Vagina (tissue), 2 donors: ENCODE results near the gene SULT2B1. TPM values are rescaled to one million over a fixed set of nuclear protein-coding genes. Genes with fewer than 3 reads are reported as not detected.

Experiments
- DNase-seq, 2 donors: peaks; one replicate each; pipeline ENCODE4 v3.0.0-alpha.2; 2017; ENCODE audit errors: extremely low spot score in 2 of 2
- H3K27ac ChIP-seq: fragments of 200-600 bp; sonication (generic); one replicate; pipeline ENCODE4 v1.5.1; 2019
- H3K27me3 ChIP-seq: fragments of 200-600 bp; sonication (generic); one replicate; pipeline ENCODE4 v1.5.1; 2019
- H3K36me3 ChIP-seq, 2 donors: fragments of 200-600 bp; sonication (generic); one replicate each; pipeline ENCODE4 v1.5.1; 2017 to 2019
- H3K4me1 ChIP-seq: fragments of 200-600 bp; sonication (generic); one replicate; pipeline ENCODE4 v1.5.1; 2019
- H3K4me3 ChIP-seq, 2 donors: fragments of 200-600 bp; sonication (generic); 1 replicate in 1 of 2; 2 replicates in 1 of 2; pipeline ENCODE4 v1.5.1; 2016 to 2019
- H3K9me3 ChIP-seq: fragments of 200-600 bp; sonication (generic); one replicate; pipeline ENCODE4 v1.5.1; 2019
- POLR2A ChIP-seq, 2 donors: fragments of 450-650 bp; IDR thresholded peaks; one replicate each; pipeline ENCODE4 v1.6.1; 2017; ENCODE audit warnings: antibody characterized with exemption in 2 of 2, mild to moderate bottlenecking in 2 of 2, moderate library complexity in 2 of 2
- POLR2AphosphoS5 ChIP-seq, 2 donors: sonication (generic); formaldehyde crosslinking; IDR thresholded peaks; one replicate each; pipeline ENCODE4 v1.9.0; 2017; ENCODE audit warnings: antibody characterized with exemption in 2 of 2, mild to moderate bottlenecking in 2 of 2, low read depth in 1 of 2; ENCODE audit not compliant: insufficient read depth in 1 of 2
- intact Hi-C: fragments of 100-400 bp; cut with DNase I; formaldehyde crosslinking; loops from one replicate; pipeline ENCODE4 v1.15.1; 2023
- total RNA-seq: library from RNA; depleted of rRNA; stranded (reverse); fragments of >200 nt; gene quantifications from one replicate; pipeline ENCODE4 v1.2.3, GENCODE V29; 2016
- TF ChIP-seq, protein P1 (sequence below), 3 experiments: fragments of 450-650 bp in 2 of 3; fragments of 200-600 bp in 1 of 3; sonication (generic) in 1 of 3; IDR thresholded peaks; one replicate each; pipeline ENCODE4 v1.5.1; 2017 to 2019; ENCODE audit warnings: antibody characterized with exemption in 3 of 3, mild to moderate bottlenecking in 2 of 3, moderate library complexity in 2 of 3

SULT2B1 gene
- total RNA-seq, 1 donor from 2014 or later = 43.0 TPM

DNA sequence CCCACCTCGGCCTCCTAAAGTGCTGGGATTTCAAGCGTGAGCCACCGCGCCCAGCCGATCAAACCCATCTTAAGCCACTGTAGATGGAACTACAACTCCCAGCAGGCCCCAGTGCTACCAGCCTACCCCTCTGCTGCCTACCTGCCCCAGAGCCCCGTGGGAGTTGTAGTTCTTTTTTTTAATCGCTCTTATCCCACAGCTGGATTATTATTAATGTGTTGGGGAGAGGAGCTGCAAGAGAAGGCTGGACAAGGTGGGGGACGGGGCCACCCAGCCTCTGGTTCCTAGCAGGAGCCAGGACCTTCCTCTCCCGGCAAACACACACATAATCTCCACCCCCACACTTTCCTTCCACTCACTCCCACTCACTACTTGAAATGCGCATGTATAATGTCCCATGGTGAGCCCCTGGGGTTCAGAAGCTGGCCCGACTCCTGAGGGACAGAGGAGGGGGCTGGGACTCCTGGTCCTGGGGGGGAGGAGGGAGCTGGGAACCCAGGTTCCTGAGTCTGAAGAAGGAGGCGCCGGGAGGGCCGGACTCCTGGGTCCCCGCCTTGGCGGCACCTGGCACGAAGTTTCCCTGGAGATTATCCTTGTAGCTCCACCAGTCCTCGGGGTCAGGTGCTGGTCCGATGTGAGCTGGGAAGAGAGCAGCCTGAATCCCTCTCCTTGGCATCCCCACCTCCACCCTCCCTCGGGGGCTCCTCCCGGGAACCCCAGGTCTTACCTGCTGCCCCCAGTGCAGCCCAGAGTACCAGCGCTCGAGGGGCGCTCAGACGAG is 93.1 kb downstream of the SULT2B1 start:
- Histone ChIP-seq H3K27ac (peak overlapping the region; percentile 96), H3K9me3 (no peaks in the 10 kb centered on the region), H3K4me1 (peaks cover 16% of the 10 kb centered on the region), H3K4me3 (peak overlapping the region; percentile 56 to 64), H3K36me3 (no peaks in the 10 kb centered on the region), H3K27me3 (no peaks in the 10 kb centered on the region)
- no peak for DNase-seq
- TF ChIP-seq POLR2A (IDR thresholded peaks at IDR 0.05) = peak in 1 of 2 donors; percentile 8
- TF ChIP-seq, protein P1, sequence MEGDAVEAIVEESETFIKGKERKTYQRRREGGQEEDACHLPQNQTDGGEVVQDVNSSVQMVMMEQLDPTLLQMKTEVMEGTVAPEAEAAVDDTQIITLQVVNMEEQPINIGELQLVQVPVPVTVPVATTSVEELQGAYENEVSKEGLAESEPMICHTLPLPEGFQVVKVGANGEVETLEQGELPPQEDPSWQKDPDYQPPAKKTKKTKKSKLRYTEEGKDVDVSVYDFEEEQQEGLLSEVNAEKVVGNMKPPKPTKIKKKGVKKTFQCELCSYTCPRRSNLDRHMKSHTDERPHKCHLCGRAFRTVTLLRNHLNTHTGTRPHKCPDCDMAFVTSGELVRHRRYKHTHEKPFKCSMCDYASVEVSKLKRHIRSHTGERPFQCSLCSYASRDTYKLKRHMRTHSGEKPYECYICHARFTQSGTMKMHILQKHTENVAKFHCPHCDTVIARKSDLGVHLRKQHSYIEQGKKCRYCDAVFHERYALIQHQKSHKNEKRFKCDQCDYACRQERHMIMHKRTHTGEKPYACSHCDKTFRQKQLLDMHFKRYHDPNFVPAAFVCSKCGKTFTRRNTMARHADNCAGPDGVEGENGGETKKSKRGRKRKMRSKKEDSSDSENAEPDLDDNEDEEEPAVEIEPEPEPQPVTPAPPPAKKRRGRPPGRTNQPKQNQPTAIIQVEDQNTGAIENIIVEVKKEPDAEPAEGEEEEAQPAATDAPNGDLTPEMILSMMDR (IDR thresholded peaks at IDR 0.05) = no peak
- TF ChIP-seq POLR2AphosphoS5 (IDR thresholded peaks at IDR 0.05; ENCODE audit: insufficient read depth in 1 of 2, low read depth in 1 of 2) = peak; percentile 57 to 92
- intact Hi-C loops = loop anchor here (5.0 kb wide), 2 partner anchors 62 to 137 kb away; no protein-coding TSS in a partner anchor

DNA sequence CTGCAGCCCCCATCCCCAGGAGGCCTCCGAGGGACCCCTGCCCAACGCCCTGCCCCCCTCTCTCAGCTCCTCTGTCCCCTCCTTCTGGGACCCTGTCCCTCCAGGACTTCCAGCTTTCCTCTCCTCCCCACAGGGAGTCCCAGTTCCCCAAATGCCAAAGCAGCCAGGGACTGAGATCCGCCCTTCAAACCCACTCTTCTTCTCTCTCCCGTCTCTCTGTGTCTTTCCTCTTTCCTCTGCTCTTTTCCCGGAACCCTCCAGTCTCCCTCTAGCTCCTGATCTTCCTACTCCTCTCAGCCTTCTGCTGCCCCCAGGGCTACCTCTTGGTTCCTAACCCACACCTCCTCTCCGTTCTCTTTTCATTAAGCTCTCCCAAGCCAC is 93.6 kb downstream of the SULT2B1 start:
- peak overlapping the region; percentile 56 to 64 for H3K4me3 ChIP-seq
- H3K27me3 ChIP-seq = no peaks in the 10 kb centered on the region
- TF ChIP-seq, protein P1 (IDR thresholded peaks at IDR 0.05) = no peak
- TF ChIP-seq POLR2AphosphoS5 (IDR thresholded peaks at IDR 0.05; ENCODE audit: insufficient read depth in 1 of 2, low read depth in 1 of 2) (no peak), POLR2A (IDR thresholded peaks at IDR 0.05) (no peak)
- peaks cover 16% of the 10 kb centered on the region for H3K4me1 ChIP-seq
- H3K27ac ChIP-seq = peak overlapping the region; percentile 96
- H3K9me3 ChIP-seq = no peaks in the 10 kb centered on the region
- H3K36me3 ChIP-seq = no peaks in the 10 kb centered on the region
- DNase-seq = no peak
- intact Hi-C loops = loop anchor here (5.0 kb wide), 2 partner anchors 62 to 137 kb away; no protein-coding TSS in a partner anchor

DNA sequence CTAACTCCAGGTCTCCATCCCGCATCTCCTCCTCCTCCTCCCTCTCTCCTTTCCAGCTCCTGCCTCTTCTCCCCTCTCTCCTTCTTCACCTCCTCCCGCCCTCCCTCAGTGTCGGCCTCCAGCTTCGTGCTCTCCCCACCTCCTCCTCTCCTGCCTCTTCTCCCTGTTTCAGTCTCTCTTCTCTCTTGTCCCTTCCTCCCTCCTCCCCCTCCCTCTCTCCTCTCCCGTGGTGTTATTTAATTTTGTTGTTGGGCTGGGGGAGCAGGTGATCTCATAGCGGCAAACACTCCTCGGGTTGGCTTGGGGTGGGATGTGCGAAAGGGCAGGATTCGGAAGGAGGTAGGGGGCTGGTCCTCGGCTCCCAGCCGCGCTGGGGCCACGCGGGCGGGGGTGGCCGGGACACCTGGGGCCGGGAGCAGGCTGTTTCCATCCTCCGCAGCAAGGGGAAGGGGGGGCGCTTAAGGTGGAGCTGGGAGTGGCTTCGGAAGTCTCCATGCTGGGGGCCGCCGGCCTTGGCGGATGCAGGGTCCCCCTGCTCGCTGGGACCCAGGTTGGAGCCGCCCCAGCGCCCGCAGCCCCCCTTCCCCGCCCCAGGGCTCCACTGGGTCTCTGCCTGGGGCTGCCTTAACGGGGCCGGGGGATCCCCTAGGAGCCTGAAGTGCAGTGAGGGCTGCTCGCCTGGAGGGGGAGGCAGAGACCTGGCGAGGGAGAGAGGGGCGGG is 94.2 kb downstream of the SULT2B1 start, which contains the start of gene CA11:
Gene CA11, minus strand, starts transcription at position 187 of the 721 bp plus-strand sequence. CDS start 555 bp downstream, outside the sequence.
- Histone ChIP-seq H3K36me3 (no peaks in the 10 kb centered on the region), H3K9me3 (no peaks in the 10 kb centered on the region), H3K4me1 (peaks cover 16% of the 10 kb centered on the region), H3K27me3 (no peaks in the 10 kb centered on the region), H3K27ac (peak within 1 kb of the TSS; percentile 96), H3K4me3 (peak within 1 kb of the TSS; percentile 56 to 64)
- TF ChIP-seq, protein P1 (IDR thresholded peaks at IDR 0.05) = peak; percentile 77 to 86 (median 82)
- TF ChIP-seq POLR2AphosphoS5 (IDR thresholded peaks at IDR 0.05; ENCODE audit: insufficient read depth in 1 of 2, low read depth in 1 of 2) = peak; percentile 23 to 83
- peak in 1 of 2 donors; percentile 39 for TF ChIP-seq POLR2A (IDR thresholded peaks at IDR 0.05)
- intact Hi-C loops = loop anchor here (5.0 kb wide), 2 partner anchors 61 to 136 kb away; no protein-coding TSS in a partner anchor
- DNase-seq = peak in 1 of 2 donors; percentile 94

DNA sequence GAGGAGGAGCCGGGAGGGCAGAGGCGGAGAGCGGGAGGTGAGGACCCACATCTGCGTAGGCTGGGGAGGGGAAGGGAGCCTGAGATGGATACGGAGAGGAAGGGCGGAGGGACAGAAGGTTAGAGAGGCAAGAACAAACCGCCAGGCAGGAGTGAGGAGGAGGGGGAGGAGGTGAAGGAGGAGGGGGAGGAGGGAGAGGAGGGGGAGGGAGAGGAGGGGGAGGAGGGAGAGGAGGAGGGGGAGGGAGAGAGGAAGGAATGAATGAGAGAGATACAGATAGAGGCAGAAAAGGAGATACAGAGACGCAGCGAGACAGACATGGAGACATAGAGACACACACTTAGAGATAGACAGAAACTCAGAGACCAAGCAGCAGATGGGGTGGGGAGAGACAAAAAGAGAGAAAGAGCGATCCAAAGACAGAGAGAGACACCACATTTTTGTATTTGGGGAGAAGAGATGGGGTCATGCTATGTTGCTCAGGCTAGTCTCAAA is 94.8 kb downstream of the SULT2B1 start:
- intact Hi-C loops = loop anchor here (5.0 kb wide), 2 partner anchors 61 to 136 kb away; no protein-coding TSS in a partner anchor
- TF ChIP-seq POLR2AphosphoS5 (IDR thresholded peaks at IDR 0.05; ENCODE audit: insufficient read depth in 1 of 2, low read depth in 1 of 2) = no peak
- peaks cover 16% of the 10 kb centered on the region for H3K4me1 ChIP-seq
- H3K27me3 ChIP-seq = no peaks in the 10 kb centered on the region
- DNase-seq = no peak
- no peaks in the 10 kb centered on the region for H3K36me3 ChIP-seq
- no peaks in the 10 kb centered on the region for H3K9me3 ChIP-seq
- H3K27ac ChIP-seq = peak overlapping the region; percentile 96
- H3K4me3 ChIP-seq = peak overlapping the region; percentile 56 to 64

DNA sequence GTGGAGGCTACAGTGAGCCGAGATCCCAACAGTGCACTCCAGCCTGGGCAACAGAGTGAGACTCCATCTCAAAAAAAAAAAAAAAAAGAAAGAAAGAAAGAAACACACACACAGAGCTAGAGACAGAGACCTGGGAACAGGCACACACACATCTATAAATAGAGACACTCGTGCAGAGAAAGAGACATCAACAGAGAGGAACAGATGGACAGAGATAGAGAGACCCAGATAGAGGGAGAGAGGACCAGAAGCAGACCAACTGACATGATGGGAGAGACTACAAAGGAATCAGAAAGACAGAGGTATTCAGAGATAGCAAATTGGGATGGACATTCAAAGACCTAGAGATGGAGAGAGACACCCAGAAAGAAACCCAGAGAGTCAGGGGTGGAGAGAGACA is 96.2 kb downstream of the SULT2B1 start:
- H3K27me3 ChIP-seq = no peaks in the 10 kb centered on the region
- H3K9me3 ChIP-seq = no peaks in the 10 kb centered on the region
- DNase-seq = no peak
- peaks cover 16% of the 10 kb centered on the region for H3K4me1 ChIP-seq
- H3K36me3 ChIP-seq = no peaks in the 10 kb centered on the region
- no peak overlapping the region for H3K4me3 ChIP-seq
- TF ChIP-seq, protein P1 (IDR thresholded peaks at IDR 0.05) = no peak
- TF ChIP-seq POLR2AphosphoS5 (IDR thresholded peaks at IDR 0.05; ENCODE audit: insufficient read depth in 1 of 2, low read depth in 1 of 2) = no peak
- TF ChIP-seq POLR2A (IDR thresholded peaks at IDR 0.05) = no peak
- H3K27ac ChIP-seq = no peak overlapping the region
- intact Hi-C loops = loop anchor here (5.0 kb wide), 2 partner anchors 59 to 134 kb away; no protein-coding TSS in a partner anchor
